HEK293 (cell line): ENCODE measurements around the gene KLF16.

Source experiments
- EGR2 ChIP-seq: fragments of 450-650 bp; formaldehyde crosslinking; IDR thresholded peaks from 2 replicates; pipeline ENCODE4 v1.5.1; 2016; ENCODE audit warnings: low read depth, missing biosample characterization, missing genetic modification characterization
- FEZF1 ChIP-seq: fragments of 450-650 bp; formaldehyde crosslinking; IDR thresholded peaks from 2 replicates; pipeline ENCODE4 v1.5.1; 2016; ENCODE audit warnings: missing biosample characterization, missing genetic modification characterization
- GLI2 ChIP-seq: fragments of 450-650 bp; formaldehyde crosslinking; IDR thresholded peaks from 2 replicates; pipeline ENCODE4; 2017; ENCODE audit warnings: missing biosample characterization, missing genetic modification characterization, low read depth, borderline replicate concordance
- IKZF3 ChIP-seq: fragments of 450-650 bp; IDR thresholded peaks from 2 replicates; pipeline ENCODE4 v1.5.0; 2018; ENCODE audit warnings: missing biosample characterization, mild to moderate bottlenecking, missing genetic modification characterization, moderate library complexity
- KLF1 ChIP-seq: fragments of 450-650 bp; formaldehyde crosslinking; IDR thresholded peaks from 2 replicates; pipeline ENCODE4 v1.5.1; 2016; ENCODE audit warnings: missing biosample characterization, missing genetic modification characterization
- KLF16 ChIP-seq: fragments of 450-650 bp; formaldehyde crosslinking; IDR thresholded peaks from 2 replicates; pipeline ENCODE4 v1.5.1; 2017; ENCODE audit warnings: missing biosample characterization, missing genetic modification characterization
- KLF7 ChIP-seq: fragments of 450-650 bp; formaldehyde crosslinking; IDR thresholded peaks from 2 replicates; pipeline ENCODE4 v1.5.1; 2016; ENCODE audit warnings: missing biosample characterization, missing genetic modification characterization, borderline replicate concordance
- KLF9 ChIP-seq: fragments of 450-650 bp; formaldehyde crosslinking; IDR thresholded peaks from 2 replicates; pipeline ENCODE4 v1.5.1; 2016; ENCODE audit warnings: missing biosample characterization, missing genetic modification characterization, low read depth
- MZF1 ChIP-seq: fragments of 450-650 bp; formaldehyde crosslinking; IDR thresholded peaks from 2 replicates; pipeline ENCODE4 v1.5.1; 2017; ENCODE audit warnings: missing biosample characterization, missing genetic modification characterization, borderline replicate concordance
- SETDB1 ChIP-seq: IDR thresholded peaks from one replicate; pipeline ENCODE4 v1.6.1; 2017; ENCODE audit warnings: mild to moderate bottlenecking, low read length, moderate library complexity, mixed read lengths; ENCODE audit not compliant: insufficient read length
- SP2 ChIP-seq: fragments of 450-650 bp; formaldehyde crosslinking; IDR thresholded peaks from 2 replicates; pipeline ENCODE4 v1.5.1; 2016; ENCODE audit warnings: missing biosample characterization, missing genetic modification characterization
- SP3 ChIP-seq: fragments of 450-650 bp; formaldehyde crosslinking; IDR thresholded peaks from 2 replicates; pipeline ENCODE4 v1.5.1; 2016; ENCODE audit warnings: missing biosample characterization, missing genetic modification characterization
- ZBTB20 ChIP-seq: fragments of 450-650 bp; formaldehyde crosslinking; IDR thresholded peaks from 2 replicates; pipeline ENCODE4 v1.5.1; 2016; ENCODE audit warnings: missing biosample characterization, missing genetic modification characterization
- ZBTB21 ChIP-seq: fragments of 450-650 bp; formaldehyde crosslinking; IDR thresholded peaks from 2 replicates; pipeline ENCODE4 v1.5.1; 2017; ENCODE audit warnings: missing biosample characterization, missing genetic modification characterization
- ZFP69B ChIP-seq: fragments of 450-650 bp; formaldehyde crosslinking; IDR thresholded peaks from 2 replicates; pipeline ENCODE4 v1.5.1; 2016; ENCODE audit warnings: missing biosample characterization, missing genetic modification characterization
- ZNF132 ChIP-seq: fragments of 450-650 bp; formaldehyde crosslinking; IDR thresholded peaks from 2 replicates; pipeline ENCODE4 v1.5.1; 2017; ENCODE audit warnings: missing biosample characterization, missing genetic modification characterization, borderline replicate concordance
- ZNF2 ChIP-seq: fragments of 450-650 bp; formaldehyde crosslinking; IDR thresholded peaks from 2 replicates; pipeline ENCODE4 v1.5.1; 2016; ENCODE audit warnings: missing biosample characterization, missing genetic modification characterization
- ZNF239 ChIP-seq: fragments of 450-650 bp; formaldehyde crosslinking; IDR thresholded peaks from 2 replicates; pipeline ENCODE4 v1.5.1; 2016; ENCODE audit warnings: missing biosample characterization, missing genetic modification characterization
- ZNF248 ChIP-seq: fragments of 450-650 bp; formaldehyde crosslinking; IDR thresholded peaks from 2 replicates; pipeline ENCODE4 v1.5.1; 2017; ENCODE audit warnings: missing biosample characterization, missing genetic modification characterization
- ZNF311 ChIP-seq: fragments of 450-650 bp; formaldehyde crosslinking; IDR thresholded peaks from 2 replicates; pipeline ENCODE4 v1.5.1; 2017; ENCODE audit warnings: missing biosample characterization, missing genetic modification characterization, borderline replicate concordance
- ZNF391 ChIP-seq: fragments of 450-650 bp; formaldehyde crosslinking; IDR thresholded peaks from 2 replicates; pipeline ENCODE4 v1.5.1; 2016; ENCODE audit warnings: low read depth, missing biosample characterization, missing genetic modification characterization, borderline replicate concordance
- ZNF426 ChIP-seq: fragments of 450-650 bp; formaldehyde crosslinking; IDR thresholded peaks from 2 replicates; pipeline ENCODE4 v1.5.1; 2017; ENCODE audit warnings: missing biosample characterization, missing genetic modification characterization, mild to moderate bottlenecking, inconsistent platforms, moderate library complexity
- ZNF473 ChIP-seq: fragments of 450-650 bp; formaldehyde crosslinking; IDR thresholded peaks from 2 replicates; pipeline ENCODE4 v1.5.1; 2017; ENCODE audit warnings: missing biosample characterization, missing genetic modification characterization
- ZNF501 ChIP-seq: fragments of 450-650 bp; formaldehyde crosslinking; IDR thresholded peaks from 2 replicates; pipeline ENCODE4 v1.5.1; 2016; ENCODE audit warnings: missing biosample characterization, missing genetic modification characterization
- ZNF510 ChIP-seq: fragments of 450-650 bp; formaldehyde crosslinking; IDR thresholded peaks from 2 replicates; pipeline ENCODE4 v1.5.1; 2018; ENCODE audit warnings: mild to moderate bottlenecking, missing genetic modification characterization, missing biosample characterization; ENCODE audit not compliant: insufficient replicate concordance
- ZNF571 ChIP-seq: fragments of 450-650 bp; formaldehyde crosslinking; IDR thresholded peaks from 2 replicates; pipeline ENCODE4 v1.5.0; 2017; ENCODE audit warnings: missing biosample characterization, missing genetic modification characterization
- ZNF600 ChIP-seq: fragments of 450-650 bp; formaldehyde crosslinking; IDR thresholded peaks from 2 replicates; pipeline ENCODE4 v1.5.1; 2016; ENCODE audit warnings: missing biosample characterization, missing genetic modification characterization
- ZNF610 ChIP-seq: fragments of 450-650 bp; formaldehyde crosslinking; IDR thresholded peaks from 2 replicates; pipeline ENCODE4 v1.5.1; 2016; ENCODE audit warnings: missing biosample characterization, missing genetic modification characterization, borderline replicate concordance
- ZNF654 ChIP-seq: fragments of 450-650 bp; formaldehyde crosslinking; IDR thresholded peaks from 2 replicates; pipeline ENCODE4 v1.5.1; 2016; ENCODE audit warnings: low read depth, missing biosample characterization, missing genetic modification characterization
- ZNF830 ChIP-seq: fragments of 450-650 bp; IDR thresholded peaks from 2 replicates; pipeline ENCODE4 v1.5.0; 2018; ENCODE audit warnings: missing biosample characterization, missing genetic modification characterization, low read depth, mild to moderate bottlenecking, moderate library complexity
- ZSCAN18 ChIP-seq: fragments of 450-650 bp; formaldehyde crosslinking; IDR thresholded peaks from 2 replicates; pipeline ENCODE4 v1.5.1; 2016; ENCODE audit warnings: missing biosample characterization, missing genetic modification characterization
- ZSCAN30 ChIP-seq: fragments of 450-650 bp; IDR thresholded peaks from 2 replicates; pipeline ENCODE4 v1.5.1; 2018; ENCODE audit warnings: missing biosample characterization, mild to moderate bottlenecking, missing genetic modification characterization, moderate library complexity
- ZXDB ChIP-seq: fragments of 450-650 bp; formaldehyde crosslinking; IDR thresholded peaks from 2 replicates; pipeline ENCODE4 v1.5.1; 2016; ENCODE audit warnings: missing biosample characterization, missing genetic modification characterization
- TF ChIP-seq, protein P1 (sequence below): fragments of 450-650 bp; formaldehyde crosslinking; IDR thresholded peaks from 2 replicates; pipeline ENCODE4 v1.5.1; 2017; ENCODE audit warnings: missing biosample characterization, missing genetic modification characterization
- TF ChIP-seq, protein P2 (sequence below): sonication (generic); formaldehyde crosslinking; IDR thresholded peaks from 2 replicates; pipeline ENCODE4 v1.8.1; 2022; ENCODE audit warnings: mild to moderate bottlenecking, moderate library complexity, missing genetic modification reagents
- TF ChIP-seq, protein P3 (sequence below): fragments of 450-650 bp; formaldehyde crosslinking; IDR thresholded peaks from 2 replicates; pipeline ENCODE4 v1.5.1; 2016; ENCODE audit warnings: missing biosample characterization, missing genetic modification characterization
- TF ChIP-seq, protein P4 (sequence below): fragments of 450-650 bp; formaldehyde crosslinking; optimal IDR thresholded peaks from 2 replicates; pipeline ENCODE3; 2016; ENCODE audit warnings: missing biosample characterization, mild to moderate bottlenecking, missing genetic modification characterization

The KLF16 gene

DNA sequence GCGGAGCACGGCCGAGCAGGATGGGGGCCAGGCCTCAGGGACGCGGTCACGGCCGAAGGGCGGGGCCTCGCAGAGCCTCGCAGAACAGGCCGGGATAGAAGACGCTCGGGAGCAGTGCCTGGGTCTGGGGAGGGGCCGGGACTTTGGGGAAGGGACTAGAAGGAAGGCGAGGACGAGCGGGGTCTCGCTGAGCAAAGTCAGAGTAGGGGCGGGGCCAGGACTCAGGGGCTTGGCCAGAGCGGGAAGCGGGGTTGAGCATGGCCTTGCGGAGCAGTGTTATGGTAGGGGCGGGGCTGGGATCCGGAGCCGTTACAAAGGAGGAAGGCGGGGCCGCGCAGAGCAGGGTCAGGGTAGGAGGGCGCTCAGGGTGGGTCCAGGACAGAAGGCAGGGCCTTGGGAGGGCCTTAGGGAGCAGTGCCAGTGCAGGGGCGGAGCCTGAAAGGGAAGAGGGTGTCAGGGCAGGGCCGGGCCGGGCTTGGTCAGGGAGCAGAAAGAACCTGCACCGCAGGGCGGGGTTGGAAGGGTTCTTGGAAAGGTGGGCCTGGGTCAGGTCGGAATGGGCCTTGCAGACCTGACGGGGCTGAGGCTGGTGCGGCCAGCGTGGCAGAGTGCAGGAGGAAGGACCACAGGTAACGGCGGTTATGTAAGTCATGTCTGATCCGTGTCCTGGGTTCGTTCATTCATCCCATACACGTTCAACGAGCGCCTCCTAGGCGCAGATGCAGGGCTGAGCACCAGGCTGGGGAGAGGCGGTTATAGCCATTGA, 50.8 kb downstream of the KLF16 start (continued):
- TF ChIP-seq ZSCAN30 (tag by site-specific recombination) (0 out of 2 replicates have a peak, but pooled peaks have one; percentile 33), ZNF610 (peak; percentile 50; the same call in 1 of the 2 replicates), ZNF248 (no peak), ZSCAN18 (tag by site-specific recombination) (no peak), ZNF2 (tag by site-specific recombination) (peak; percentile 82; the same call in 1 of the 2 replicates), ZNF510 (tag by site-specific recombination) (no peak), ZNF132 (no peak), FEZF1 (tag by site-specific recombination) (no peak), SP2 (peak; percentile 94), GLI2 (tag by site-specific recombination) (no peak), ZNF501 (no peak), ZBTB21 (tag by site-specific recombination) (no peak), ZNF473 (no peak), SP3 (tag by site-specific recombination) (peak; percentile 97), KLF9 (peak; percentile 92), IKZF3 (peak; percentile 31; the same call in 1 of the 2 replicates), ZNF239 (no peak), ZNF654 (tag by site-specific recombination) (peak; percentile 81), ZNF391 (peak; percentile 25; the same call in 1 of the 2 replicates), KLF16 (tag by site-specific recombination) (peak; percentile 59; the same call in 1 of the 2 replicates), ZNF426 (tag by site-specific recombination) (no peak), ZNF600 (tag by site-specific recombination) (peak; percentile 100), MZF1 (no peak), ZBTB20 (tag by site-specific recombination) (peak; percentile 60), ZXDB (tag by site-specific recombination) (no peak; the same call in 1 of the 2 replicates), ZNF311 (tag by site-specific recombination) (no peak), KLF7 (tag by site-specific recombination) (peak; percentile 82), ZNF830 (tag by site-specific recombination) (no peak), SETDB1 (no peak), ZFP69B (tag by site-specific recombination) (peak; percentile 91), KLF1 (peak; percentile 97), EGR2 (tag by site-specific recombination) (no peak), ZNF571 (tag by site-specific recombination) (no peak)
- TF ChIP-seq, protein P1, sequence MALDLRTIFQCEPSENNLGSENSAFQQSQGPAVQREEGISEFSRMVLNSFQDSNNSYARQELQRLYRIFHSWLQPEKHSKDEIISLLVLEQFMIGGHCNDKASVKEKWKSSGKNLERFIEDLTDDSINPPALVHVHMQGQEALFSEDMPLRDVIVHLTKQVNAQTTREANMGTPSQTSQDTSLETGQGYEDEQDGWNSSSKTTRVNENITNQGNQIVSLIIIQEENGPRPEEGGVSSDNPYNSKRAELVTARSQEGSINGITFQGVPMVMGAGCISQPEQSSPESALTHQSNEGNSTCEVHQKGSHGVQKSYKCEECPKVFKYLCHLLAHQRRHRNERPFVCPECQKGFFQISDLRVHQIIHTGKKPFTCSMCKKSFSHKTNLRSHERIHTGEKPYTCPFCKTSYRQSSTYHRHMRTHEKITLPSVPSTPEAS (tag by site-specific recombination), result no peak
- TF ChIP-seq, protein P2, sequence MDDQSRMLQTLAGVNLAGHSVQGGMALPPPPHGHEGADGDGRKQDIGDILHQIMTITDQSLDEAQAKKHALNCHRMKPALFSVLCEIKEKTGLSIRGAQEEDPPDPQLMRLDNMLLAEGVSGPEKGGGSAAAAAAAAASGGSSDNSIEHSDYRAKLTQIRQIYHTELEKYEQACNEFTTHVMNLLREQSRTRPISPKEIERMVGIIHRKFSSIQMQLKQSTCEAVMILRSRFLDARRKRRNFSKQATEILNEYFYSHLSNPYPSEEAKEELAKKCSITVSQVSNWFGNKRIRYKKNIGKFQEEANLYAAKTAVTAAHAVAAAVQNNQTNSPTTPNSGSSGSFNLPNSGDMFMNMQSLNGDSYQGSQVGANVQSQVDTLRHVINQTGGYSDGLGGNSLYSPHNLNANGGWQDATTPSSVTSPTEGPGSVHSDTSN (CRISPR knock-in tag), result no peak
- TF ChIP-seq, protein P3, sequence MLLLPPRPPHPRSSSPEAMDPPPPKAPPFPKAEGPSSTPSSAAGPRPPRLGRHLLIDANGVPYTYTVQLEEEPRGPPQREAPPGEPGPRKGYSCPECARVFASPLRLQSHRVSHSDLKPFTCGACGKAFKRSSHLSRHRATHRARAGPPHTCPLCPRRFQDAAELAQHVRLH (tag by site-specific recombination), result no peak
- TF ChIP-seq, protein P4, sequence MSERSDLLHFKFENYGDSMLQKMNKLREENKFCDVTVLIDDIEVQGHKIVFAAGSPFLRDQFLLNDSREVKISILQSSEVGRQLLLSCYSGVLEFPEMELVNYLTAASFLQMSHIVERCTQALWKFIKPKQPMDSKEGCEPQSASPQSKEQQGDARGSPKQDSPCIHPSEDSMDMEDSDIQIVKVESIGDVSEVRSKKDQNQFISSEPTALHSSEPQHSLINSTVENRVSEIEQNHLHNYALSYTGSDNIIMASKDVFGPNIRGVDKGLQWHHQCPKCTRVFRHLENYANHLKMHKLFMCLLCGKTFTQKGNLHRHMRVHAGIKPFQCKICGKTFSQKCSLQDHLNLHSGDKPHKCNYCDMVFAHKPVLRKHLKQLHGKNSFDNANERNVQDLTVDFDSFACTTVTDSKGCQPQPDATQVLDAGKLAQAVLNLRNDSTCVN, result peak; percentile 91
